MM.1S (cell line): Measurements from ENCODE around the gene GFPT1.

ENCODE experiments used
- CTCF ChIP-seq: fragments of 300-600 bp; sonication (generic); IDR thresholded peaks from 2 replicates; pipeline ENCODE4 v1.5.1; 2016; ENCODE audit warnings: antibody characterized with exemption, low read length, mixed read lengths
- EZH2 ChIP-seq: fragments of 300-600 bp; sonication (generic); optimal IDR thresholded peaks from 2 replicates; pipeline ENCODE3; 2017; ENCODE audit warnings: low read depth, mild to moderate bottlenecking, antibody characterized with exemption, low read length, mixed read lengths

- TF ChIP-seq EZH2 (no peak), CTCF (no peak)
Observed at GRCh38 chr2:69278366-69278765, 108.7 kb downstream of the GFPT1 start.
